Suprapubic skin (tissue), 4 donors: Measurements from ENCODE around the gene SHCBP1L.
"Not testable (repeated sequence)": the region's sequence is repeated elsewhere in the genome, so short reads cannot be mapped to it uniquely, and the experiment has no call there.

Experiments used
- EP300 ChIP-seq: sonication (generic); formaldehyde crosslinking; IDR thresholded peaks from one replicate; pipeline ENCODE4 v1.6.1; 2017; ENCODE audit warnings: antibody characterized with exemption
- POLR2A ChIP-seq, 2 donors: fragments of 450-650 bp; IDR thresholded peaks; one replicate each; pipeline ENCODE4 v1.6.1; 2017; ENCODE audit warnings: antibody characterized with exemption in 2 of 2, mild to moderate bottlenecking in 2 of 2, moderate library complexity in 2 of 2
- POLR2AphosphoS5 ChIP-seq, 3 donors: sonication (generic); formaldehyde crosslinking; IDR thresholded peaks; one replicate each; pipeline ENCODE4 v1.6.1; 2017; ENCODE audit warnings: antibody characterized with exemption in 3 of 3
- TF ChIP-seq, protein P1 (sequence below), 2 donors: fragments of 200-600 bp in 1 of 2; fragments of 450-650 bp in 1 of 2; sonication (generic) in 1 of 2; IDR thresholded peaks; one replicate each; pipeline ENCODE4 v1.5.1; 2016 to 2019; ENCODE audit warnings: antibody characterized with exemption in 2 of 2, mild to moderate bottlenecking in 1 of 2, moderate library complexity in 1 of 2

- TF ChIP-seq POLR2A (IDR thresholded peaks at IDR 0.05); EP300; POLR2AphosphoS5 (IDR thresholded peaks at IDR 0.05): not testable (repeated sequence)
- TF ChIP-seq, protein P1, sequence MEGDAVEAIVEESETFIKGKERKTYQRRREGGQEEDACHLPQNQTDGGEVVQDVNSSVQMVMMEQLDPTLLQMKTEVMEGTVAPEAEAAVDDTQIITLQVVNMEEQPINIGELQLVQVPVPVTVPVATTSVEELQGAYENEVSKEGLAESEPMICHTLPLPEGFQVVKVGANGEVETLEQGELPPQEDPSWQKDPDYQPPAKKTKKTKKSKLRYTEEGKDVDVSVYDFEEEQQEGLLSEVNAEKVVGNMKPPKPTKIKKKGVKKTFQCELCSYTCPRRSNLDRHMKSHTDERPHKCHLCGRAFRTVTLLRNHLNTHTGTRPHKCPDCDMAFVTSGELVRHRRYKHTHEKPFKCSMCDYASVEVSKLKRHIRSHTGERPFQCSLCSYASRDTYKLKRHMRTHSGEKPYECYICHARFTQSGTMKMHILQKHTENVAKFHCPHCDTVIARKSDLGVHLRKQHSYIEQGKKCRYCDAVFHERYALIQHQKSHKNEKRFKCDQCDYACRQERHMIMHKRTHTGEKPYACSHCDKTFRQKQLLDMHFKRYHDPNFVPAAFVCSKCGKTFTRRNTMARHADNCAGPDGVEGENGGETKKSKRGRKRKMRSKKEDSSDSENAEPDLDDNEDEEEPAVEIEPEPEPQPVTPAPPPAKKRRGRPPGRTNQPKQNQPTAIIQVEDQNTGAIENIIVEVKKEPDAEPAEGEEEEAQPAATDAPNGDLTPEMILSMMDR (IDR thresholded peaks at IDR 0.05): not testable (repeated sequence)
These were observed 51.0 kb downstream of the SHCBP1L start for GRCh38 chr1:182901946-182902345.
